PC-9 (cell line): ENCODE measurements around the gene PFDN2.

Experiments used
- EZH2 ChIP-seq: fragments of 200-600 bp; sonication (generic); IDR thresholded peaks from 2 replicates; pipeline ENCODE4 v1.8.0; 2017; ENCODE audit warnings: antibody characterized with exemption, low read depth
- TF ChIP-seq, protein P1 (sequence below): fragments of 200-600 bp; sonication (generic); conservative IDR thresholded peaks from 2 replicates; pipeline ENCODE4 v1.6.1; 2017; ENCODE audit warnings: mixed run types, antibody characterized with exemption, mild to moderate bottlenecking, moderate library complexity

DNA sequence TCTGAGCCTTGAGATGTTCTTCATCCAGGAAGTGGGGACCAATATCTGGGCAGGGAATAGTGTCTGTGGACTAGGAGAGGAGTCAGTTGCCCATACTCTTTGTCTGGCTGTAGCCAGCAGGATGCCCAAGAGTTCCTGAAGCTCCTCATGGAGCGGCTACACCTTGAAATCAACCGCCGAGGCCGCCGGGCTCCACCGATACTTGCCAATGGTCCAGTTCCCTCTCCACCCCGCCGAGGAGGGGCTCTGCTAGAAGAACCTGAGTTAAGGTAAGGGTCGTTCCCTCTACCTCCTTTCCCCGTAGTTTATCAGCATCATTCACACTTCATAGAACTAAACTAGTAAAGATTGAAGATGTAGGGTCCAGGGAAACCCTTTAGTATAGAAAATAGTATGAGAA is 45.0 kb upstream of the PFDN2 start:
- TF ChIP-seq, protein P1, sequence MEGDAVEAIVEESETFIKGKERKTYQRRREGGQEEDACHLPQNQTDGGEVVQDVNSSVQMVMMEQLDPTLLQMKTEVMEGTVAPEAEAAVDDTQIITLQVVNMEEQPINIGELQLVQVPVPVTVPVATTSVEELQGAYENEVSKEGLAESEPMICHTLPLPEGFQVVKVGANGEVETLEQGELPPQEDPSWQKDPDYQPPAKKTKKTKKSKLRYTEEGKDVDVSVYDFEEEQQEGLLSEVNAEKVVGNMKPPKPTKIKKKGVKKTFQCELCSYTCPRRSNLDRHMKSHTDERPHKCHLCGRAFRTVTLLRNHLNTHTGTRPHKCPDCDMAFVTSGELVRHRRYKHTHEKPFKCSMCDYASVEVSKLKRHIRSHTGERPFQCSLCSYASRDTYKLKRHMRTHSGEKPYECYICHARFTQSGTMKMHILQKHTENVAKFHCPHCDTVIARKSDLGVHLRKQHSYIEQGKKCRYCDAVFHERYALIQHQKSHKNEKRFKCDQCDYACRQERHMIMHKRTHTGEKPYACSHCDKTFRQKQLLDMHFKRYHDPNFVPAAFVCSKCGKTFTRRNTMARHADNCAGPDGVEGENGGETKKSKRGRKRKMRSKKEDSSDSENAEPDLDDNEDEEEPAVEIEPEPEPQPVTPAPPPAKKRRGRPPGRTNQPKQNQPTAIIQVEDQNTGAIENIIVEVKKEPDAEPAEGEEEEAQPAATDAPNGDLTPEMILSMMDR: no peak
- TF ChIP-seq EZH2: no peak
